Measurements from ENCODE around the gene BOK. TPM values are rescaled to one million over a fixed set of nuclear protein-coding genes. Genes with fewer than 3 reads are reported as not detected.

The BOK gene
- total and polyA plus RNA-seq, 2 of the 4 experiments (the other 2 are of a cell fraction) = 13.3 to 34.4 TPM

DNA sequence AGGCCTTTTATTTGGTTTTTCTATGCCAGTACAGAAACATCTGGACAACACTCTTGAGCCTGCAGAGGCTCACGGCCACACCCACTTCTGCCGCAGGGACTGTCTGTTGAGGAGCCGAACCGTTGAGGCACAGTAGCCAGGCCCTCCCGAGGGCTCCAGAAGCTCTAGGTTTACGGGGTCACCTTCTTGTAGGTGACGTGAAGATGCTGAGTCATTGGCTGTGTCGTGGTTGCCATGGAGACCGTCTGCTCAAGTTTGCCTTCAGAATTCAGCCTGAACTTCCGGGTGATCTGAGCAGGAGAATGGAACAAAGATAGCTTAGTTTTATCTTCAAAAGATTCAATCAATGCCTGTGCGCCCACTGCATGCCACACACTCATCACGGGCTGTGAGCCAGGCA lies 25.9 kb downstream of the BOK start:
- Histone ChIP-seq H3K36me3 (ENCODE audit: control insufficient read depth, insufficient read depth, low read length) (peaks cover 47% of the 10 kb centered on the region), H3K14ac (replicated peaks; ENCODE audit: low read depth, low read length) (no peak overlapping the region), H2BK5ac (ENCODE audit: low read depth, low read length, poor library complexity, severe bottlenecking) (no peak overlapping the region), H3K4ac (ENCODE audit: low read depth, low read length) (no peak overlapping the region), H4K8ac (ENCODE audit: low read depth in 2 of 2, low read length in 2 of 2) (no peak overlapping the region), H3K18ac (ENCODE audit: low read depth, low read length) (no peak overlapping the region), H3K56ac (ENCODE audit: extremely low read depth, insufficient read depth, low read length) (no peak overlapping the region), H4K20me1 (ENCODE audit: insufficient read depth, low read length) (no peaks in the 10 kb centered on the region), H3K4me3 (ENCODE audit: insufficient read depth, low read depth, low read length) (no peak overlapping the region), H4K5ac (ENCODE audit: low read depth, low read length) (no peak overlapping the region), H2BK15ac (ENCODE audit: low read depth, low read length) (no peak overlapping the region), H2AK5ac (ENCODE audit: low read depth, low read length) (no peak overlapping the region), H3K23ac (ENCODE audit: low read depth, low read length) (no peak overlapping the region), H2BK20ac (ENCODE audit: low read depth, low read length) (no peak overlapping the region), H3K4me2 (ENCODE audit: low read depth, low read length) (no peak overlapping the region), H3K4me1 (ENCODE audit: control insufficient read depth, insufficient read depth, low read length) (no peaks in the 10 kb centered on the region), H3K9me1 (ENCODE audit: insufficient read depth, low read length) (no peaks in the 10 kb centered on the region), H4K91ac (ENCODE audit: insufficient read depth, low read depth, low read length) (no peak overlapping the region), H3K79me1 (ENCODE audit: low read depth in 1 of 2, low read length in 2 of 2) (peaks cover 11 to 13% of the 10 kb centered on the region in 2 experiments; a peak in 3 of 4 replicates), H3K9me3 (ENCODE audit: control insufficient read depth, insufficient read depth, low read length) (peaks cover 49% of the 10 kb centered on the region), H3K27me3 (ENCODE audit: control insufficient read depth, insufficient read depth, low read length) (no peaks in the 10 kb centered on the region), H2BK120ac (ENCODE audit: low read depth, low read length) (no peak overlapping the region), H2AFZ (replicated peaks; ENCODE audit: low read length, poor library complexity) (no peak overlapping the region), H3K27ac (ENCODE audit: insufficient read depth, low read length) (no peak overlapping the region), H2AK9ac (replicated peaks; ENCODE audit: low read depth, low read length, poor library complexity) (no peak overlapping the region), H3K9ac (ENCODE audit: low read depth, low read length) (no peak overlapping the region)
- TF ChIP-seq, protein P1, sequence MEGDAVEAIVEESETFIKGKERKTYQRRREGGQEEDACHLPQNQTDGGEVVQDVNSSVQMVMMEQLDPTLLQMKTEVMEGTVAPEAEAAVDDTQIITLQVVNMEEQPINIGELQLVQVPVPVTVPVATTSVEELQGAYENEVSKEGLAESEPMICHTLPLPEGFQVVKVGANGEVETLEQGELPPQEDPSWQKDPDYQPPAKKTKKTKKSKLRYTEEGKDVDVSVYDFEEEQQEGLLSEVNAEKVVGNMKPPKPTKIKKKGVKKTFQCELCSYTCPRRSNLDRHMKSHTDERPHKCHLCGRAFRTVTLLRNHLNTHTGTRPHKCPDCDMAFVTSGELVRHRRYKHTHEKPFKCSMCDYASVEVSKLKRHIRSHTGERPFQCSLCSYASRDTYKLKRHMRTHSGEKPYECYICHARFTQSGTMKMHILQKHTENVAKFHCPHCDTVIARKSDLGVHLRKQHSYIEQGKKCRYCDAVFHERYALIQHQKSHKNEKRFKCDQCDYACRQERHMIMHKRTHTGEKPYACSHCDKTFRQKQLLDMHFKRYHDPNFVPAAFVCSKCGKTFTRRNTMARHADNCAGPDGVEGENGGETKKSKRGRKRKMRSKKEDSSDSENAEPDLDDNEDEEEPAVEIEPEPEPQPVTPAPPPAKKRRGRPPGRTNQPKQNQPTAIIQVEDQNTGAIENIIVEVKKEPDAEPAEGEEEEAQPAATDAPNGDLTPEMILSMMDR (conservative IDR thresholded peaks at IDR 0.05; ENCODE audit: low read depth, low read length) = no peak
- TF ChIP-seq NFE2L2 (IDR thresholded peaks at IDR 0.05; ENCODE audit: low read depth, low read length) = peak; percentile 81
- dilution Hi-C loops (cut with HindIII; ENCODE audit: low sequenced_read_pairs, unreplicated experiment) = no loop called here
- ATAC-seq (ENCODE audit: low read depth) = no peak
- intact Hi-C loops (cut with micrococcal nuclease) = no loop called here
- WGBS, 2 experiments (ENCODE audit: extremely low coverage in 2 of 2, insufficient read length in 1 of 2) = 89% methylated on average over 6 of the region's 12 CpGs; no CpG with 5 or more reads in 1 of the 2 experiments
- peak; percentile 42 for DNase-seq
- CTCF ChIA-PET = no interaction called here
- in situ Hi-C loops (cut with MboI; ENCODE audit: low sequenced_read_pairs) = no loop called here
- no TSS peak for BruUV-seq (replicated peaks)
- POLR2A ChIA-PET (ENCODE audit: unreplicated experiment) = no interaction called here
